ENCODE results near the gene ZFR2. TPM values are rescaled to one million over a fixed set of nuclear protein-coding genes. Genes with fewer than 3 reads are reported as not detected.

ZFR2 gene
- total and polyA plus RNA-seq, 10 of the 15 experiments (the other 5 are each of a cell fraction or from before 2014, with no cell fraction given) = 0.18 TPM; not detected in 9

GRCh38 chr19:3765121-3765520 is 103.7 kb downstream of the ZFR2 start (continued):
- no peak for TF ChIP-seq ZNF592 (IDR thresholded peaks at IDR 0.05)
- TF ChIP-seq, protein P1, sequence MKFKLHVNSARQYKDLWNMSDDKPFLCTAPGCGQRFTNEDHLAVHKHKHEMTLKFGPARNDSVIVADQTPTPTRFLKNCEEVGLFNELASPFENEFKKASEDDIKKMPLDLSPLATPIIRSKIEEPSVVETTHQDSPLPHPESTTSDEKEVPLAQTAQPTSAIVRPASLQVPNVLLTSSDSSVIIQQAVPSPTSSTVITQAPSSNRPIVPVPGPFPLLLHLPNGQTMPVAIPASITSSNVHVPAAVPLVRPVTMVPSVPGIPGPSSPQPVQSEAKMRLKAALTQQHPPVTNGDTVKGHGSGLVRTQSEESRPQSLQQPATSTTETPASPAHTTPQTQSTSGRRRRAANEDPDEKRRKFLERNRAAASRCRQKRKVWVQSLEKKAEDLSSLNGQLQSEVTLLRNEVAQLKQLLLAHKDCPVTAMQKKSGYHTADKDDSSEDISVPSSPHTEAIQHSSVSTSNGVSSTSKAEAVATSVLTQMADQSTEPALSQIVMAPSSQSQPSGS (IDR thresholded peaks at IDR 0.05; ENCODE audit: low read length) = no peak
- no peak for TF ChIP-seq ZBTB40 (IDR thresholded peaks at IDR 0.05; ENCODE audit: borderline replicate concordance)
- no peak for TF ChIP-seq IRF3 (IDR thresholded peaks at IDR 0.05)
